GM10847 (cell line): ENCODE data around the gene NUP205.
A peak's percentile ranks its signal among the peaks of the same experiment; 100 is the strongest.

Experiments used
- POLR2A ChIP-seq: IDR thresholded peaks from 2 replicates; pipeline ENCODE4 v1.6.1; 2011; ENCODE audit not compliant: insufficient read length; ENCODE audit errors: extremely low read depth

The NUP205 gene, protein sequence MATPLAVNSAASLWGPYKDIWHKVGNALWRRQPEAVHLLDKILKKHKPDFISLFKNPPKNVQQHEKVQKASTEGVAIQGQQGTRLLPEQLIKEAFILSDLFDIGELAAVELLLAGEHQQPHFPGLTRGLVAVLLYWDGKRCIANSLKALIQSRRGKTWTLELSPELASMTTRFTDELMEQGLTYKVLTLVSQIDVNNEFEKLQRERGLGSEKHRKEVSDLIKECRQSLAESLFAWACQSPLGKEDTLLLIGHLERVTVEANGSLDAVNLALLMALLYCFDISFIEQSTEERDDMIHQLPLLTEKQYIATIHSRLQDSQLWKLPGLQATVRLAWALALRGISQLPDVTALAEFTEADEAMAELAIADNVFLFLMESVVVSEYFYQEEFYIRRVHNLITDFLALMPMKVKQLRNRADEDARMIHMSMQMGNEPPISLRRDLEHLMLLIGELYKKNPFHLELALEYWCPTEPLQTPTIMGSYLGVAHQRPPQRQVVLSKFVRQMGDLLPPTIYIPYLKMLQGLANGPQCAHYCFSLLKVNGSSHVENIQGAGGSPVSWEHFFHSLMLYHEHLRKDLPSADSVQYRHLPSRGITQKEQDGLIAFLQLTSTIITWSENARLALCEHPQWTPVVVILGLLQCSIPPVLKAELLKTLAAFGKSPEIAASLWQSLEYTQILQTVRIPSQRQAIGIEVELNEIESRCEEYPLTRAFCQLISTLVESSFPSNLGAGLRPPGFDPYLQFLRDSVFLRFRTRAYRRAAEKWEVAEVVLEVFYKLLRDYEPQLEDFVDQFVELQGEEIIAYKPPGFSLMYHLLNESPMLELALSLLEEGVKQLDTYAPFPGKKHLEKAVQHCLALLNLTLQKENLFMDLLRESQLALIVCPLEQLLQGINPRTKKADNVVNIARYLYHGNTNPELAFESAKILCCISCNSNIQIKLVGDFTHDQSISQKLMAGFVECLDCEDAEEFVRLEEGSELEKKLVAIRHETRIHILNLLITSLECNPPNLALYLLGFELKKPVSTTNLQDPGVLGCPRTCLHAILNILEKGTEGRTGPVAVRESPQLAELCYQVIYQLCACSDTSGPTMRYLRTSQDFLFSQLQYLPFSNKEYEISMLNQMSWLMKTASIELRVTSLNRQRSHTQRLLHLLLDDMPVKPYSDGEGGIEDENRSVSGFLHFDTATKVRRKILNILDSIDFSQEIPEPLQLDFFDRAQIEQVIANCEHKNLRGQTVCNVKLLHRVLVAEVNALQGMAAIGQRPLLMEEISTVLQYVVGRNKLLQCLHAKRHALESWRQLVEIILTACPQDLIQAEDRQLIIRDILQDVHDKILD (N-terminal part only)

GRCh38 chr7:135557455-135558336 is at the start of gene NUP205:
Gene NUP205, plus strand, starts transcription at chr7:135557917. Its CDS starts 28 bp downstream, at chr7:135557945.
- TF ChIP-seq POLR2A, result peak; percentile 65

GRCh38 chr7:135508883-135509588 is 48.7 kb upstream of the NUP205 start:
- no peak for TF ChIP-seq POLR2A

DNA sequence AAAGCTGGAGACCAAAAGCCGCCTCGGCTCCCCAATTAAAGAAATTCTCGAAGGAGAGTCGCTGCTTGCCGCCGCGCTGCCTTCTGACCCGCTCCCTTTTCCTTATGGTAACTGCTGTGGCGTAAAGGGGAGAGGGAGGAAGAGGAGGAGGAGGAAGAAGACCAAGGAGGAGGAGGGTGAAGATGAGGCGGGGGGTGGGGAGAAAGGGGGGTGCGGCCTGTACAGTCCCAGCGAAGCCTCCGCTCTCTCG is 48.2 kb upstream of the NUP205 start:
- no peak for TF ChIP-seq POLR2A

DNA sequence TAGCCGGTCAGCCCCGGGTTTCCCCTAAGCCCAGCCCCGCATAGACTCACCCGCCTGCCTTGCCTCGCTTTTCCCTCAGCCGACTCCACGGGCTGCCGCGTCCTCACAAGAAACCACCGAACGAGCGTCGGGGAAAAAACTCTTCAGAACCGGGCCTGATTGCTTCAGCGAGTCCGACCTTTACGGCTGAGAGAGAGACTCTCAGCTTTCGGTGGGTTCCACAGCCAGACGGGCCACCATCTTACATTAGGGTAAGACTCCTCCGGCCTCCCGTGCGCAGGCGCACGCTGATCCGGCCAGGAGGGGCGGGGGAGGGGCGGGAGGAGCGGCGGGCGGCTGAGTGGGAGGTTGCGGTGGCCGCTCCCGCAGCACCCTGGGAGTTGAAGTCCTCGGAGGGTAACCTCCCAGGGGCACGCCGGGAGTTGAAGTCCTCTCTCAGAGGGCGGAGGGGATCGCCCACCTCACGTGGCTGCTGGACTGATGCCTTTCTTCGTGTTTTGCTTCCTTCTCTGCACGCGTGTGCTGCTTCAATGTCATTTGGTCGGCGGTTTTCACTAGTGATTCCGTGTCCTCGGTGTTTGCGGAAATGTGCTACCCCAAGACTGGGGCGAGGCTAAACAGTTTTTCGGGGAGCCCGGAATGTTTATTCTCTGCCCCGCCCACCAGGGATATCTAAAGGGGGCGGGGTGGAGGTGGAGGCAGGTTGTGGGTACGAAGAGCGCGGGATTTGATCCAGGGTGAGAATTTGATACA is 47.7 kb upstream of the NUP205 start, which contains the start of gene CNOT4:
CNOT4 (minus strand) TSS at position 264 of the 753 bp plus-strand sequence. CDS start 71,771 bp downstream, outside the sequence.
- TF ChIP-seq POLR2A, result peak; percentile 71

DNA sequence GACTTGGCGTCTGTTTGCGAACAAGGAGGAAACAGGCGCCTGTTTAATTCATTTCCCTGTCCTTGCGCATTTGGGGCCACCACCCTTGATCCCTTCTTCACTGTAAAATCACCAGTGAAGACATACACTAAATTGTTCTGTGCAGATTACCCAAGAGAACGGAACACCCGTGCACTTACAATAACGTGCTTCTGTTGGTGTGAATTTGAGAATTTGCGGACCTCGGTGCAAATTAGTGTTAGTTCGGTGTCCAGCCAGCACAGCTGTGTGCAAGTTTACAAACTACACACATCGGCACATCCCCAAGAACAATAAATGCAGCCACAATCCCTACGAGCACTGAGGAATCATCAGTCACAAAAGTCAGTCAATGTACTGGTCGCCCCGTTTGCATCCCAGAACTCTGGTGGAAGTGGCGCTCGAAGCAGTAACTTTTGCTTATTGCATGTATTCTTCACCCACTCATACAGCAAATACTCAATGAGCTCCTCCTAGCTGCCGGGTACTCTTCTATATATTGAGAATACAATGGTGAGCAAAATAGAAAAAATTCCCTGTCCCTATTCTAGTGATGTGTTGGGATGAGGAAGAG is 47.0 kb upstream of the NUP205 start:
- TF ChIP-seq POLR2A, result no peak

GRCh38 chr7:135512135-135512887 is 45.4 kb upstream of the NUP205 start:
- no peak for TF ChIP-seq POLR2A

GRCh38 chr7:135514856-135515255 is 42.9 kb upstream of the NUP205 start:
- no peak for TF ChIP-seq POLR2A

- no peak for TF ChIP-seq POLR2A
Observed at GRCh38 chr7:135517060-135517459, 40.7 kb upstream of the NUP205 start.

- no peak for TF ChIP-seq POLR2A
Observed at GRCh38 chr7:135518748-135519147, 39.0 kb upstream of the NUP205 start.

- no peak for TF ChIP-seq POLR2A
Observed at GRCh38 chr7:135519233-135519688, 38.5 kb upstream of the NUP205 start.

GRCh38 chr7:135519871-135520270 is 37.8 kb upstream of the NUP205 start:
- TF ChIP-seq POLR2A, result no peak

- no peak for TF ChIP-seq POLR2A
Observed at GRCh38 chr7:135522509-135522908, 35.2 kb upstream of the NUP205 start.

DNA sequence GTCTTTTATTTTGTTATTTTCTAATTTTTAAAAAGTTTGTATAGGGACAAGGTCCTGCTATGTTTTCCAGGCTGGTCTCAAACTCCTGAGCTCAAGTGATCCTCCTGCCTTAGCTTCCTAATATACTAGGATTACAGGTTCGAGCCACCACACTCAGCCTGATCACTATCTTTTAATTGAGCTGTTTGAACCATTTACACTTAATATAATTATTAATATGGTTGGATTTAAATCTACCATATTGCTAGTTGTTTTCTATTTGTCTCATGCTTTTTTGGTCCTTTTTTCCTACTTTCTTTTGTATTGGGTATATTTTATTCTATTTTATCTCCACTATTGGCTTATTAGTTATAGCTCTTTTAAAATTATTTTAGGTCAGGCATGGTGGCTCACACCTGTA is 34.6 kb upstream of the NUP205 start:
- TF ChIP-seq POLR2A, result no peak
